Endothelial cell of umbilical vein (primary cell): ENCODE data around the gene EXOC1L.

Source experiments
- CTCF ChIP-seq, 2 donors: IDR thresholded peaks; 1 replicate in 1 of 2; 2 replicates in 1 of 2; pipeline ENCODE4 v1.5.1; 2011; ENCODE audit warnings: low read length in 2 of 2, mild to moderate bottlenecking in 2 of 2, moderate library complexity in 2 of 2, control low read depth in 1 of 2, inconsistent platforms in 1 of 2, low read depth in 1 of 2; ENCODE audit not compliant: insufficient read depth in 1 of 2; ENCODE audit errors: extremely low read depth in 1 of 2
- MAX ChIP-seq: IDR thresholded peaks from 2 replicates; pipeline ENCODE4 v1.6.1; 2011; ENCODE audit not compliant: insufficient read depth, insufficient read length

GRCh38 chr4:55822329-55822728, 2.7 kb downstream of the EXOC1L start:
- TF ChIP-seq CTCF (IDR thresholded peaks at IDR 0.05; ENCODE audit: extremely low read depth in 1 of 2, insufficient read depth in 1 of 2, low read depth in 1 of 2, low read length in 2 of 2): no peak
- no peak for TF ChIP-seq MAX
